D721Med (cell line): ENCODE results near the gene RASGRP2.
"Not testable (repeated sequence)": the region's sequence is repeated elsewhere in the genome, so short reads cannot be mapped to it uniquely, and the experiment has no call there.

Experiments used
- DNase-seq: peaks from one replicate; pipeline ENCODE4 v3.0.0; 2011; ENCODE audit warnings: low spot score; ENCODE audit not compliant: insufficient read length
- FAIRE-seq: peaks from 2 replicates; lab custom pipeline; 2011; peaks lifted over from hg19 to GRCh38; lab: Jason Lieb, UNC
- TF ChIP-seq, protein P1 (sequence below): IDR thresholded peaks from 2 replicates; pipeline ENCODE4 v1.5.1; 2012; ENCODE audit warnings: mild to moderate bottlenecking, control low read depth; ENCODE audit not compliant: insufficient read depth; ENCODE audit errors: missing control alignments

RASGRP2 gene

DNA sequence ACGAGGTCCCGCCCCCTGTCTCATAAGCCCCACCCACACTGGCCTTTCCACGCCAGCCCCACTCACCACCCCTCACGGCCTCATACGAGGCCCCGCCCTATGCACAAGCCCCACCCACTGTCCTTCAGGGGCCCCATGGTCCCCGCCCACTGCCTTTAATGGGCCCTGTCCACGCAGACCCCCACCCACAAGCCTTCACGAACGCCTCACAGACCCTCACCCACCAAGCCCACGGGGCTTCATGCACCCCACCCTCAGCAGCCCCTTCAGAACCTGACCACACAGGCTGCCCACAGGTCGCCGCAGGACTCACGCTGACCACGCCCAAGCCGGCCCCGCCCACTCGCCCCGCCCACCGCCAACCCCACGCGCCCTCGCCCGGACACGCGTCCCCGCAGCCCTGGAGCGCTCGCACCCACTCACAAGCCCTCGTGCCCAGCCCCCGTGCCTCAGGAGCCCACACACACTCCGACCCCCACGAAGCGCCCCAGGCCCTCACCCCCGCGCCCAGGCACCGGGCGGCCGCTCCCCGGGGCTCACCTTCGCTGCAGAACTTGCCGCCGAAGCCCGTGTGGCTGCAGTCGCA, 31.4 kb downstream of the RASGRP2 start:
- DNase-seq = no peak
- TF ChIP-seq, protein P1, sequence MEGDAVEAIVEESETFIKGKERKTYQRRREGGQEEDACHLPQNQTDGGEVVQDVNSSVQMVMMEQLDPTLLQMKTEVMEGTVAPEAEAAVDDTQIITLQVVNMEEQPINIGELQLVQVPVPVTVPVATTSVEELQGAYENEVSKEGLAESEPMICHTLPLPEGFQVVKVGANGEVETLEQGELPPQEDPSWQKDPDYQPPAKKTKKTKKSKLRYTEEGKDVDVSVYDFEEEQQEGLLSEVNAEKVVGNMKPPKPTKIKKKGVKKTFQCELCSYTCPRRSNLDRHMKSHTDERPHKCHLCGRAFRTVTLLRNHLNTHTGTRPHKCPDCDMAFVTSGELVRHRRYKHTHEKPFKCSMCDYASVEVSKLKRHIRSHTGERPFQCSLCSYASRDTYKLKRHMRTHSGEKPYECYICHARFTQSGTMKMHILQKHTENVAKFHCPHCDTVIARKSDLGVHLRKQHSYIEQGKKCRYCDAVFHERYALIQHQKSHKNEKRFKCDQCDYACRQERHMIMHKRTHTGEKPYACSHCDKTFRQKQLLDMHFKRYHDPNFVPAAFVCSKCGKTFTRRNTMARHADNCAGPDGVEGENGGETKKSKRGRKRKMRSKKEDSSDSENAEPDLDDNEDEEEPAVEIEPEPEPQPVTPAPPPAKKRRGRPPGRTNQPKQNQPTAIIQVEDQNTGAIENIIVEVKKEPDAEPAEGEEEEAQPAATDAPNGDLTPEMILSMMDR = no peak

DNA sequence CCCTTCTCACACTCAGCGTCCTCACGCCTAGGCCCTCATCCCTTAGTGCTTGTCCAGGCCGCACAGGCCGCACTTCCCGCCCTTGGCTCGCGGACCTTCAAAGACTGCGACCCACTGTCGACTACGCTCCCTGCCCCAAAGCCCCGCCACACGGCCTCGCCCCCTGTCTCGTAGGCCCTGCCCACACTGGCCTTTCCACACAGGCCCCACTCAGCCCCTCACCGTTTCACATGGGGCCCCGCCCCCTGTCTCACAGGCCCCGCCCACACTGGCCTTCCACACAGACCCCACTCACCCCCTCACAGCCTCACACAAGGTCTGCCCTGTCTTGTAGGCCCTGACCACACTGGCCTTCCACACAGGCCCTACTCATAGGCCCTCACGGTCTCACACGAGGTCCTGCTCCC, 32.0 kb downstream of the RASGRP2 start:
- DNase-seq (no peak), FAIRE-seq (no peak)
- TF ChIP-seq, protein P1 = no peak

More for the DNA sequence above, 31.4 kb downstream of the RASGRP2 start:
- FAIRE-seq = no peak

DNA sequence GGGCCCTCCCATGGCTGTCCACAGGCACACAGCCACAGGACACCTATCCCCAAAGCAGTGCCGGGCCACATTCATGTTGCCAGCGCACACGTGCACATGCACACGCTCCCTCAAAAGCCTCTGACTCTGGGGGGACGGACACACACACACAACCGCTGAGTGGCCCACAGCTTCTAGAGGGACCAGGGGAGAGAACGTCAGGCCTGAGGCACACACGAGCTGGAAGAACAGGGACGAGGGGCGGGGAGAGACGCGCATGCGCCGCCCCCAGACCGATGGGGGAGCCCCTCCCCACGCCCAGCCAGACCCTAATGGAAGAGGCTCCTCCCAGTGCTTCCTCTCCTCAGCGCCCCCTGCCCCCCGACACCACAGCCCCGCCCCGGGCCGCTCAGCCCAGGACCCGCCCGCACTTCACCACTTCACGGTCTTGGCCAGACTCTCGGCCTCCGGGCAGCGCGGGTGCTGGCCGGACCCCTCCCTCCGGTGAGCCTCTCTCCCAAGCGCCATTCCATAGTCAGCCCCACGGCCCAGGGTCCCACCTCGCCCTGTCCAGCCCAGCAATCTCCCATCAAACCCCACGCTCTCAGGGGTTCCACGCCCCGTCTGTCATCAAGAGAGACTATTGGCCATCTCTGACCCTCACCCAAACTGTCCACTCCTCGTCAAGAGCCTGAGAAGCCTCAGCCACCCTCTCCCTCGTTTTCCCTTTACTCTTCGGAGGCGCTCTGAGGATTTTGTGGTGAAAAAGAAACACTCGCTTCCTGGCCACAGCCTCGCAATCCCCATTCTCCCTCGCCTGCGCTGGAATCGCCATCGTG, 32.6 kb downstream of the RASGRP2 start:
- no peak for FAIRE-seq
- TF ChIP-seq, protein P1 = no peak
- DNase-seq = no peak

DNA sequence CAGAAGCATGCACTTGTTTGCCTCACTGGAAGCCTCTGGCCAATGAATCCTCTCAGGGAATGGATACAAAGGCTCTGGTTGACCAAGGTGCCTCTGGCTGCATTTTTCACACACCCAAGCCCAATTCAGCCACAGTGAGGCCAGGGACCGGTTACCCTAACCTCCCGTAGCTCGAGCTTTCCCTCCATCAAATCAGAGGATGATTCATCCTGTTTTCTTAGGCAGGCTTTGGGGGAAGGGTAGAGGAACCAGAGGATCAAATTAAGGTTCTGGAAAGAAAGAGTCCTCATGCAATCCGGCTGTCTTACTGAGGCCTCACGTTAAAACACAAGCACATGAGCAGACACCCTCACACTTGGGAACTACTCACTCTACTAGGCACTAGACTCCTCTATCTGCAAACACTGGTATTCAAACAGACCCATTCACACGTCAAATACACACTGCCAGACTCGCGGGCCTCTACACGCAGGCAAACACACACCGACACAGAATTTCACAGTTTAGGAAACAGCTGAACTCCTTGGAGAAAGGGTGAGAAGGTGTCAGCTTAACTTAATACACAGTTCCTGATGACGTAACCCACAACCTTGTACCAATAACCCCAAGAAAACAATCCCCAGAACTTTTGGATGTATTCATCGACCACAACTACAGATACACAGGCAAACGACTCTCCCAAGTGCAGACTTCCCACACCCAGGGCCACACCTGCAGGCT, 33.4 kb downstream of the RASGRP2 start:
- TF ChIP-seq, protein P1 = no peak
- no peak for FAIRE-seq
- no peak for DNase-seq

DNA sequence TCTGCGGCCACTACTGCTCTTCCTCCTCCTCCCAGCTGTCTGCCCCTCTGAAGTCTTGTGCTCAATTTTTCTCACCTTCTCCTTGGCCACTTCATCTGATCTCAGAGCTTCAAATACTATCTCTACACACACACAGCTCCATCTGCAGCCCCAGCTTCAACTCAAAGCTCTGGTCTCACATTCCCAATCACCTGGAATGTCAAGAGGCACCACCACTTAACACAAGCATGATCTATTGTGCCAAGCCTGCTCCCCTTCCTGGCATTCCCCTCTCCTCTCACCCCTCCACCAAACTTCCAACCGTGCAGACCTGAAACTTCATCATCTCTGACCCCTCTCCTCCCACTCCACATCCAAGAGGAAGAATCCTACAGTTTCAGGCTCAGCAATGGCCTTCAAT, 38.4 kb downstream of the RASGRP2 start:
- DNase-seq = no peak
- no peak for FAIRE-seq
- TF ChIP-seq, protein P1 = no peak

DNA sequence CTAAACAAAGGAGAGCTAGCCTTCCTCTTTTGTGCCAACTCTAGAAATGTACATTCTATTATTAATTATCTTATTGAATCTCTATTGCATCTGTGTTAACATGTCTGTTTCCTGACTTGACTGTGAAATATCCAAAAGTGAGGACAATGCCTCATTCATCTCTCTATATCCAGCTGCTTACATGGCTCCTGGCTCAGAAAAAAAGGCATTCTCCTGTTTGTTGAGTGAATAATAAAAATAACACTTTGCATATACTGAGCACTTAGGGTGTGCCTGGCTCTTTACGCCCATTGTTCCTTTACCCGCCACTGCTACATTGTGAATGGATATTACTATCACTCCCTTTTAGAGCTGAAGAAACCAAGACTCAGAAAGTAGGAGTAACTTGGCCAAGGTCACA, 40.9 kb downstream of the RASGRP2 start:
- TF ChIP-seq, protein P1 = no peak
- FAIRE-seq (no peak), DNase-seq (no peak)

DNA sequence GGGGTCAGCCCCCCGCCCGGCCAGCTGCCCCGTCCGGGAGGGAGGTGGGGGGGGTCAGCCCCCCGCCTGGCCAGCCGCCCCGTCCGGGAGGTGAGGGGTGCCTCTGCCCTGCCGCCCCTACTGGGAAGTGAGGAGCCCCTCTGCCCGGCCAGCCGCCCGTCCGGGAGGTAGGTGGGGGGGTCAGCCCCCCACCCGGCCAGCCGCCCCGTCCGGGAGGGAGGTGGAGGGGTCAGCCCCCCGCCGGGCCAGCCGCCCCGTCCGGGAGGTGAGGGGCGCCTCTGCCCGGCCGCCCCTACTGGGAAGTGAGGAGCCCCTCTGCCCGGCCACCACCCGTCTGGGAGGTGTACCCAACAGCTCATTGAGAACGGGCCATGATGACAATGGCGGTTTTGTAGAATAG, 42.0 kb downstream of the RASGRP2 start:
- DNase-seq, FAIRE-seq: not testable (repeated sequence)
